HEK293 (cell line): ENCODE measurements around the gene CAMK2N1.
A peak's percentile ranks its signal among the peaks of the same experiment; 100 is the strongest.

ENCODE experiments used
- RBAK ChIP-seq: fragments of 450-650 bp; formaldehyde crosslinking; IDR thresholded peaks from 2 replicates; pipeline ENCODE4 v1.5.1; 2016; ENCODE audit warnings: missing biosample characterization, missing genetic modification characterization
- ZNF132 ChIP-seq: fragments of 450-650 bp; formaldehyde crosslinking; IDR thresholded peaks from 2 replicates; pipeline ENCODE4 v1.5.1; 2017; ENCODE audit warnings: missing biosample characterization, missing genetic modification characterization, borderline replicate concordance
- ZNF138 ChIP-seq: fragments of 450-650 bp; formaldehyde crosslinking; IDR thresholded peaks from 2 replicates; pipeline ENCODE4 v1.5.1; 2016; ENCODE audit warnings: missing biosample characterization, missing genetic modification characterization, borderline replicate concordance
- ZNF140 ChIP-seq: fragments of 450-650 bp; formaldehyde crosslinking; IDR thresholded peaks from 2 replicates; pipeline ENCODE4 v1.5.1; 2016; ENCODE audit warnings: missing biosample characterization, missing genetic modification characterization
- ZNF174 ChIP-seq: fragments of 450-650 bp; formaldehyde crosslinking; IDR thresholded peaks from 2 replicates; pipeline ENCODE4 v1.5.0; 2017; ENCODE audit warnings: missing biosample characterization, mild to moderate bottlenecking, missing genetic modification characterization
- ZNF248 ChIP-seq: fragments of 450-650 bp; formaldehyde crosslinking; IDR thresholded peaks from 2 replicates; pipeline ENCODE4 v1.5.1; 2017; ENCODE audit warnings: missing biosample characterization, missing genetic modification characterization
- ZNF292 ChIP-seq: fragments of 450-650 bp; formaldehyde crosslinking; IDR thresholded peaks from 2 replicates; pipeline ENCODE4 v1.5.1; 2016; ENCODE audit warnings: low read depth, missing biosample characterization, missing genetic modification characterization, borderline replicate concordance
- ZNF311 ChIP-seq: fragments of 450-650 bp; formaldehyde crosslinking; IDR thresholded peaks from 2 replicates; pipeline ENCODE4 v1.5.1; 2017; ENCODE audit warnings: missing biosample characterization, missing genetic modification characterization, borderline replicate concordance
- ZNF391 ChIP-seq: fragments of 450-650 bp; formaldehyde crosslinking; IDR thresholded peaks from 2 replicates; pipeline ENCODE4 v1.5.1; 2016; ENCODE audit warnings: low read depth, missing biosample characterization, missing genetic modification characterization, borderline replicate concordance
- ZNF433 ChIP-seq: fragments of 450-650 bp; formaldehyde crosslinking; IDR thresholded peaks from 2 replicates; pipeline ENCODE4 v1.5.1; 2016; ENCODE audit warnings: missing biosample characterization, missing genetic modification characterization, low read depth
- ZNF626 ChIP-seq: fragments of 450-650 bp; sonication (Bioruptor Pico); formaldehyde crosslinking; IDR thresholded peaks from 2 replicates; pipeline ENCODE4 v1.5.1; 2018; ENCODE audit warnings: missing biosample characterization, missing genetic modification characterization, inconsistent platforms
- ZNF776 ChIP-seq: fragments of 450-650 bp; formaldehyde crosslinking; IDR thresholded peaks from 2 replicates; pipeline ENCODE4 v1.5.0; 2017; ENCODE audit warnings: missing biosample characterization, missing genetic modification characterization, borderline replicate concordance
- ZNF785 ChIP-seq: fragments of 450-650 bp; formaldehyde crosslinking; IDR thresholded peaks from 2 replicates; pipeline ENCODE4 v1.5.1; 2016; ENCODE audit warnings: missing biosample characterization, missing genetic modification characterization
- ZSCAN23 ChIP-seq: fragments of 450-650 bp; formaldehyde crosslinking; IDR thresholded peaks from 2 replicates; pipeline ENCODE4 v1.5.1; 2016; ENCODE audit warnings: missing biosample characterization, missing genetic modification characterization
- ZXDB ChIP-seq: fragments of 450-650 bp; formaldehyde crosslinking; IDR thresholded peaks from 2 replicates; pipeline ENCODE4 v1.5.1; 2016; ENCODE audit warnings: missing biosample characterization, missing genetic modification characterization
- TF ChIP-seq, protein P1 (sequence below): fragments of 450-650 bp; formaldehyde crosslinking; IDR thresholded peaks from 2 replicates; pipeline ENCODE4 v1.5.1; 2016; ENCODE audit warnings: missing biosample characterization, missing genetic modification characterization
- TF ChIP-seq, protein P2 (sequence below): fragments of 450-650 bp; formaldehyde crosslinking; IDR thresholded peaks from 2 replicates; pipeline ENCODE4 v1.5.1; 2016; ENCODE audit warnings: missing biosample characterization, missing genetic modification characterization, borderline replicate concordance
- TF ChIP-seq, protein P3 (sequence below): fragments of 450-650 bp; formaldehyde crosslinking; IDR thresholded peaks from 2 replicates; pipeline ENCODE4 v1.5.1; 2016; ENCODE audit warnings: missing biosample characterization, missing genetic modification characterization, borderline replicate concordance
- TF ChIP-seq, protein P4 (sequence below): fragments of 450-650 bp; formaldehyde crosslinking; IDR thresholded peaks from 2 replicates; pipeline ENCODE4 v1.5.1; 2016; ENCODE audit warnings: missing biosample characterization, missing genetic modification characterization
- TF ChIP-seq, protein P5 (sequence below): fragments of 450-650 bp; formaldehyde crosslinking; conservative IDR thresholded peaks from 2 replicates; pipeline ENCODE4 v1.5.1; 2016; ENCODE audit warnings: low read depth, missing biosample characterization, missing genetic modification characterization

CAMK2N1 gene

DNA sequence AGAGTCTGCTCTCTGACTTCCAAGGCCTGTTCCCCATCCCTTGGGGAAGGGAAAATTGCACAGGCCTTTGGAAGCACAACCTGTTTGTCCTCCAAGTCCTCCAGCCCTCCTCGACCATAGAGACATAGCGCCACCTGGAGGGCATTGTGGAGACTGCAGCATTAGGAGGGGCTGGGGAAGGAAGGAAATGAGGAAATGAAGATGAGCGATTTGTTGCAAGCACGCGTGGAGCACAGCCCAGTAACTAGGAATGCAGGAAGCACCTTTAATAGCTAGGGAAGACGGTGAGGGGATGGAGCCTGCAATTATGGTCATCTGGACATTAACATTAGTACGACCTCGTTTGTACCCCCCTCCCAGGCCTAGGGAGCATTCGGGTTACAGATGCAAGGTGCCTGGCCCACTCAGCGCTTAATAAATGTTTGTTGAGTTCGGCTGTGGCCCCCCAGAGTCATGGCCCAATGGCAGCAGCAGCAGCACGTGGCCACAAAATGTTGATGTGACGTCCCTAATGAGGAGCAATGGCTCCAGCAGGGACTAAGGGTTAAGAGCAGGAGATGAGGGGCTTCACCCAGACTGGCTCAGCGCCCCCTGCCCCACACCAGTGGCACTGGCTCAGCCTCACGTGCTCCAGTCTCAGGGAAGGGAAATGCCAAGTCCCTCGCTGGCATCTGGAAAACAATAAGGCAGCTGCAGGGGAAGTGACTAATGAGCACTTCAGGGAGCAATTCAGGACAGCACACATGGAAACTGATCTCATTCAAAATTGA is 8.0 kb upstream of the CAMK2N1 start (continued):
- TF ChIP-seq ZXDB (tag by site-specific recombination) (no peak), ZNF626 (tag by site-specific recombination) (no peak), ZNF132 (tag by site-specific recombination) (no peak), ZNF138 (tag by site-specific recombination) (no peak), ZSCAN23 (tag by site-specific recombination) (no peak), ZNF174 (tag by site-specific recombination) (no peak), ZNF391 (0 out of 2 replicates have a peak, but pooled peaks have one; percentile 39), ZNF785 (tag by site-specific recombination) (no peak), ZNF433 (no peak), ZNF248 (tag by site-specific recombination) (no peak), ZNF292 (no peak), ZNF776 (tag by site-specific recombination) (no peak), RBAK (tag by site-specific recombination) (no peak), ZNF140 (no peak), ZNF311 (tag by site-specific recombination) (no peak)
- TF ChIP-seq, protein P1, sequence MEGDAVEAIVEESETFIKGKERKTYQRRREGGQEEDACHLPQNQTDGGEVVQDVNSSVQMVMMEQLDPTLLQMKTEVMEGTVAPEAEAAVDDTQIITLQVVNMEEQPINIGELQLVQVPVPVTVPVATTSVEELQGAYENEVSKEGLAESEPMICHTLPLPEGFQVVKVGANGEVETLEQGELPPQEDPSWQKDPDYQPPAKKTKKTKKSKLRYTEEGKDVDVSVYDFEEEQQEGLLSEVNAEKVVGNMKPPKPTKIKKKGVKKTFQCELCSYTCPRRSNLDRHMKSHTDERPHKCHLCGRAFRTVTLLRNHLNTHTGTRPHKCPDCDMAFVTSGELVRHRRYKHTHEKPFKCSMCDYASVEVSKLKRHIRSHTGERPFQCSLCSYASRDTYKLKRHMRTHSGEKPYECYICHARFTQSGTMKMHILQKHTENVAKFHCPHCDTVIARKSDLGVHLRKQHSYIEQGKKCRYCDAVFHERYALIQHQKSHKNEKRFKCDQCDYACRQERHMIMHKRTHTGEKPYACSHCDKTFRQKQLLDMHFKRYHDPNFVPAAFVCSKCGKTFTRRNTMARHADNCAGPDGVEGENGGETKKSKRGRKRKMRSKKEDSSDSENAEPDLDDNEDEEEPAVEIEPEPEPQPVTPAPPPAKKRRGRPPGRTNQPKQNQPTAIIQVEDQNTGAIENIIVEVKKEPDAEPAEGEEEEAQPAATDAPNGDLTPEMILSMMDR (tag by site-specific recombination): peak; percentile 95
- TF ChIP-seq, protein P2, sequence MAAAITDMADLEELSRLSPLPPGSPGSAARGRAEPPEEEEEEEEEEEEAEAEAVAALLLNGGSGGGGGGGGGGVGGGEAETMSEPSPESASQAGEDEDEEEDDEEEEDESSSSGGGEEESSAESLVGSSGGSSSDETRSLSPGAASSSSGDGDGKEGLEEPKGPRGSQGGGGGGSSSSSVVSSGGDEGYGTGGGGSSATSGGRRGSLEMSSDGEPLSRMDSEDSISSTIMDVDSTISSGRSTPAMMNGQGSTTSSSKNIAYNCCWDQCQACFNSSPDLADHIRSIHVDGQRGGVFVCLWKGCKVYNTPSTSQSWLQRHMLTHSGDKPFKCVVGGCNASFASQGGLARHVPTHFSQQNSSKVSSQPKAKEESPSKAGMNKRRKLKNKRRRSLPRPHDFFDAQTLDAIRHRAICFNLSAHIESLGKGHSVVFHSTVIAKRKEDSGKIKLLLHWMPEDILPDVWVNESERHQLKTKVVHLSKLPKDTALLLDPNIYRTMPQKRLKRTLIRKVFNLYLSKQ (tag by site-specific recombination): no peak
- TF ChIP-seq, protein P3, sequence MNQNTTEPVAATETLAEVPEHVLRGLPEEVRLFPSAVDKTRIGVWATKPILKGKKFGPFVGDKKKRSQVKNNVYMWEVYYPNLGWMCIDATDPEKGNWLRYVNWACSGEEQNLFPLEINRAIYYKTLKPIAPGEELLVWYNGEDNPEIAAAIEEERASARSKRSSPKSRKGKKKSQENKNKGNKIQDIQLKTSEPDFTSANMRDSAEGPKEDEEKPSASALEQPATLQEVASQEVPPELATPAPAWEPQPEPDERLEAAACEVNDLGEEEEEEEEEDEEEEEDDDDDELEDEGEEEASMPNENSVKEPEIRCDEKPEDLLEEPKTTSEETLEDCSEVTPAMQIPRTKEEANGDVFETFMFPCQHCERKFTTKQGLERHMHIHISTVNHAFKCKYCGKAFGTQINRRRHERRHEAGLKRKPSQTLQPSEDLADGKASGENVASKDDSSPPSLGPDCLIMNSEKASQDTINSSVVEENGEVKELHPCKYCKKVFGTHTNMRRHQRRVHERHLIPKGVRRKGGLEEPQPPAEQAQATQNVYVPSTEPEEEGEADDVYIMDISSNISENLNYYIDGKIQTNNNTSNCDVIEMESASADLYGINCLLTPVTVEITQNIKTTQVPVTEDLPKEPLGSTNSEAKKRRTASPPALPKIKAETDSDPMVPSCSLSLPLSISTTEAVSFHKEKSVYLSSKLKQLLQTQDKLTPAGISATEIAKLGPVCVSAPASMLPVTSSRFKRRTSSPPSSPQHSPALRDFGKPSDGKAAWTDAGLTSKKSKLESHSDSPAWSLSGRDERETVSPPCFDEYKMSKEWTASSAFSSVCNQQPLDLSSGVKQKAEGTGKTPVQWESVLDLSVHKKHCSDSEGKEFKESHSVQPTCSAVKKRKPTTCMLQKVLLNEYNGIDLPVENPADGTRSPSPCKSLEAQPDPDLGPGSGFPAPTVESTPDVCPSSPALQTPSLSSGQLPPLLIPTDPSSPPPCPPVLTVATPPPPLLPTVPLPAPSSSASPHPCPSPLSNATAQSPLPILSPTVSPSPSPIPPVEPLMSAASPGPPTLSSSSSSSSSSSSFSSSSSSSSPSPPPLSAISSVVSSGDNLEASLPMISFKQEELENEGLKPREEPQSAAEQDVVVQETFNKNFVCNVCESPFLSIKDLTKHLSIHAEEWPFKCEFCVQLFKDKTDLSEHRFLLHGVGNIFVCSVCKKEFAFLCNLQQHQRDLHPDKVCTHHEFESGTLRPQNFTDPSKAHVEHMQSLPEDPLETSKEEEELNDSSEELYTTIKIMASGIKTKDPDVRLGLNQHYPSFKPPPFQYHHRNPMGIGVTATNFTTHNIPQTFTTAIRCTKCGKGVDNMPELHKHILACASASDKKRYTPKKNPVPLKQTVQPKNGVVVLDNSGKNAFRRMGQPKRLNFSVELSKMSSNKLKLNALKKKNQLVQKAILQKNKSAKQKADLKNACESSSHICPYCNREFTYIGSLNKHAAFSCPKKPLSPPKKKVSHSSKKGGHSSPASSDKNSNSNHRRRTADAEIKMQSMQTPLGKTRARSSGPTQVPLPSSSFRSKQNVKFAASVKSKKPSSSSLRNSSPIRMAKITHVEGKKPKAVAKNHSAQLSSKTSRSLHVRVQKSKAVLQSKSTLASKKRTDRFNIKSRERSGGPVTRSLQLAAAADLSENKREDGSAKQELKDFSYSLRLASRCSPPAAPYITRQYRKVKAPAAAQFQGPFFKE (tag by site-specific recombination): no peak
- TF ChIP-seq, protein P4, sequence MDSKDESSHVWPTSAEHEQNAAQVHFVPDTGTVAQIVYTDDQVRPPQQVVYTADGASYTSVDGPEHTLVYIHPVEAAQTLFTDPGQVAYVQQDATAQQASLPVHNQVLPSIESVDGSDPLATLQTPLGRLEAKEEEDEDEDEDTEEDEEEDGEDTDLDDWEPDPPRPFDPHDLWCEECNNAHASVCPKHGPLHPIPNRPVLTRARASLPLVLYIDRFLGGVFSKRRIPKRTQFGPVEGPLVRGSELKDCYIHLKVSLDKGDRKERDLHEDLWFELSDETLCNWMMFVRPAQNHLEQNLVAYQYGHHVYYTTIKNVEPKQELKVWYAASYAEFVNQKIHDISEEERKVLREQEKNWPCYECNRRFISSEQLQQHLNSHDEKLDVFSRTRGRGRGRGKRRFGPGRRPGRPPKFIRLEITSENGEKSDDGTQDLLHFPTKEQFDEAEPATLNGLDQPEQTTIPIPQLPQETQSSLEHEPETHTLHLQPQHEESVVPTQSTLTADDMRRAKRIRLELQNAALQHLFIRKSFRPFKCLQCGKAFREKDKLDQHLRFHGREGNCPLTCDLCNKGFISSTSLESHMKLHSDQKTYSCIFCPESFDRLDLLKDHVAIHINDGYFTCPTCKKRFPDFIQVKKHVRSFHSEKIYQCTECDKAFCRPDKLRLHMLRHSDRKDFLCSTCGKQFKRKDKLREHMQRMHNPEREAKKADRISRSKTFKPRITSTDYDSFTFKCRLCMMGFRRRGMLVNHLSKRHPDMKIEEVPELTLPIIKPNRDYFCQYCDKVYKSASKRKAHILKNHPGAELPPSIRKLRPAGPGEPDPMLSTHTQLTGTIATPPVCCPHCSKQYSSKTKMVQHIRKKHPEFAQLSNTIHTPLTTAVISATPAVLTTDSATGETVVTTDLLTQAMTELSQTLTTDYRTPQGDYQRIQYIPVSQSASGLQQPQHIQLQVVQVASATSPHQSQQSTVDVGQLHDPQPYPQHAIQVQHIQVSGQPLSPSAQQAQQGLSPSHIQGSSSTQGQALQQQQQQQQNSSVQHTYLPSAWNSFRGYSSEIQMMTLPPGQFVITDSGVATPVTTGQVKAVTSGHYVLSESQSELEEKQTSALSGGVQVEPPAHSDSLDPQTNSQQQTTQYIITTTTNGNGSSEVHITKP (tag by site-specific recombination): peak; percentile 99
- TF ChIP-seq, protein P5, sequence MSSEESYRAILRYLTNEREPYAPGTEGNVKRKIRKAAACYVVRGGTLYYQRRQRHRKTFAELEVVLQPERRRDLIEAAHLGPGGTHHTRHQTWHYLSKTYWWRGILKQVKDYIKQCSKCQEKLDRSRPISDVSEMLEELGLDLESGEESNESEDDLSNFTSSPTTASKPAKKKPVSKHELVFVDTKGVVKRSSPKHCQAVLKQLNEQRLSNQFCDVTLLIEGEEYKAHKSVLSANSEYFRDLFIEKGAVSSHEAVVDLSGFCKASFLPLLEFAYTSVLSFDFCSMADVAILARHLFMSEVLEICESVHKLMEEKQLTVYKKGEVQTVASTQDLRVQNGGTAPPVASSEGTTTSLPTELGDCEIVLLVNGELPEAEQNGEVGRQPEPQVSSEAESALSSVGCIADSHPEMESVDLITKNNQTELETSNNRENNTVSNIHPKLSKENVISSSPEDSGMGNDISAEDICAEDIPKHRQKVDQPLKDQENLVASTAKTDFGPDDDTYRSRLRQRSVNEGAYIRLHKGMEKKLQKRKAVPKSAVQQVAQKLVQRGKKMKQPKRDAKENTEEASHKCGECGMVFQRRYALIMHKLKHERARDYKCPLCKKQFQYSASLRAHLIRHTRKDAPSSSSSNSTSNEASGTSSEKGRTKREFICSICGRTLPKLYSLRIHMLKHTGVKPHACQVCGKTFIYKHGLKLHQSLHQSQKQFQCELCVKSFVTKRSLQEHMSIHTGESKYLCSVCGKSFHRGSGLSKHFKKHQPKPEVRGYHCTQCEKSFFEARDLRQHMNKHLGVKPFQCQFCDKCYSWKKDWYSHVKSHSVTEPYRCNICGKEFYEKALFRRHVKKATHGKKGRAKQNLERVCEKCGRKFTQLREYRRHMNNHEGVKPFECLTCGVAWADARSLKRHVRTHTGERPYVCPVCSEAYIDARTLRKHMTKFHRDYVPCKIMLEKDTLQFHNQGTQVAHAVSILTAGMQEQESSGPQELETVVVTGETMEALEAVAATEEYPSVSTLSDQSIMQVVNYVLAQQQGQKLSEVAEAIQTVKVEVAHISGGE: no peak
